GM19455 (cell line): ENCODE results near the gene BRMS1.
"Not testable (repeated sequence)": the region's sequence is repeated elsewhere in the genome, so short reads cannot be mapped to it uniquely, and the experiment has no call there.

Experiments
- ATAC-seq: cut with Tn5 transposase; IDR thresholded peaks from one replicate; pipeline ENCODE4 v1.9.1; 2021; ENCODE audit not compliant: unreplicated experiment

BRMS1 gene

GRCh38 chr11:66363805-66364535, 19.1 kb upstream of the BRMS1 start:
- no peak for ATAC-seq

- ATAC-seq = no peak
Observed at GRCh38 chr11:66363187-66363601, 18.3 kb upstream of the BRMS1 start.

DNA sequence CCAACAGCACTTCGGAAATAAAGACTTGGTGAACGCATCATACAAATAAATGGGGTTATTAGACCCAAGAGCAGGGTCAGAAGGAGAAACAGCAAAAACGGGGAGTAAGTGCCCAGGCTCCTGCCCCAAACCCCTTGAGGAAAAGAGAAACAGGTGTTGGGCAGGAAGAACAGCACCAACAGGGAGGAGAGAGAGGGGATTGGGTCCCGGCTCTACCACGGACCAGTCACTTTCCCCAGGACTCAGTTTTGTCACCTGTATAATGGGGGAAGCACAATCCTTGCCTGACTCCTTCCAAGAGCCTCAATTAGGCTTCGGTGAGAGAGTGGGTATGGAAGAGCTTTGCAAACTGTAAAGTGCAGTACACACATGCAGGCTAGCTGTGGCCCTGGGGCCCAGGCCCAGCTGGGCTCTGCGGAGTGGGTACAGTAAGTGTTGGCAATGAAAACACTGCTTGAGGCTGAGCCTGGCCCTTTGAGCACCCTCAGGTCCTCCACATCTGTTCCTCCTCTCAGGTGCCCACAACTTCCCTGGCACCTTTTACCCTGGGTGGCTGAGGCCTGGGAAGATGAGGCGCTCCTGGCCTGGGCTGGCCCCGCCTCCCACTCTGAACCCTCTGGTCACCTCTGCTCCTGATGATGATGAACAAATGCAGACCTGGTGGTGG, 17.7 kb upstream of the BRMS1 start:
- ATAC-seq = no peak

DNA sequence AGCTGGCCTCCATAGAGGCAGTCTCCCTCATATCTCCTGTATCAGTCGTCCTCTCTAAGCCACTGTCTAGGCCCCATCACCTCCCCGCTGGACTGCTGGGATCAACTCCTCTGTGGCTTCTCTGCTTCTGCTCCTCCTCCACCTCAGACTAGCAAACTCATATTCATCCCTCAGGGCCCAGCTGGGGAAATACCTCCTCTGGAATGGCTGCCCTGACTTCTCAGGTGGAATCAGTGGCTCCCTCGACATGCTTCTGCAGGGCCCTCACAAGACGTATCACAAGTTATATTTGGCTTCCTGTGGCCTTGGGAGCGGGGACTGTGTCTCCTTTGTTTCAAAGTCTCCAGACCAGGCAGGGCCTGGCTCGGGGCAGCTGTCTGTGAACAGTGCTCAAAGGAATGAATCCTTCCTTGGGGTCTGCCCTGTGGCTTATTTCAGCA, 16.6 kb upstream of the BRMS1 start:
- ATAC-seq = no peak

- no peak for ATAC-seq
Observed at GRCh38 chr11:66360406-66361073, 15.6 kb upstream of the BRMS1 start.

GRCh38 chr11:66359662-66360087, 14.8 kb upstream of the BRMS1 start:
- ATAC-seq = no peak

GRCh38 chr11:66350560-66351235, 5.8 kb upstream of the BRMS1 start:
- ATAC-seq = not testable (repeated sequence)

- ATAC-seq = no peak
Observed at GRCh38 chr11:66349084-66349386, 4.1 kb upstream of the BRMS1 start.

DNA sequence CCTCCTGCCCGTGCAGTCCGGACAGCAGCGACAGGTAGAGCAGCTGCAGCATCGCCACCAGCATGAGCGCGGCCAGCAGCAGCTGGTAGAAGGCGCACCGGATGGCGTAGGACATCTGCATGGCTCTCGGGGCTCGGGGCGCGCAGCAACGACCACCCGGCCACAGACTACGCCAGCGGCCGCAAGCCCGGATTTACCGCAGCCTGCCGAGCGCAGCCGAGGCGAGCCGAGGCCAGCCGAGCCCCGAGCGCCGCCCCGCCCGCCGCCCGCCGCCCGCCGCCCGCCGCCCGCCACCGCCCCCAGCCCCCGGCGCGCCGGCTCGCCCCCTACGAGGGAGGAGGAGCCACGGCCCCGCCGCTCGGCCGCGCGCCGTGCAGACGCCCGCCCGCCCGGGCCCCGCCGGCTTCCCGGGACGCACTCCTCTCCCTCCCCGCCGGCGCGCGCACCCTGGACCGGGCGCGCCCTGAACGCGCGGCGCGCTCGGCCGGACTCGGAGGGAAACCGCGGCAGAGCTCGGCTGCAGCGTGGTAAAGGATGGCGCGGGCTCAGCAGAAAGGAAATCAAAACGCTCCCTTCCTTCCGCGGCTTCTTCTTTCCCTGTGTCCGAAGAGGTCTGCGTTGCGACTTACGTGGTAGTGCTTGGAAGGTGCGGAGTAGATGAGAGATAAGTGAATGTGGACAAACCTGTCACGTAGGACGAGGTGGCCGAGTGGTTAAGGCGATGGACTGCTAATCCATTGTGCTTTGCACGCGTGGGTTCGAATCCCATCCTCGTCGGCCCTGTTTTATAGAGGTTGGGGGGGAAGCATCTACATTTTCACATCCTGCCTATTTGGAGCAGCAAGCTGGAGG, 2.7 kb upstream of the BRMS1 start, which contains the start of gene B4GAT1:
B4GAT1 (minus strand) TSS at position 205 of the 852 bp plus-strand sequence; CDS start at position 121, 84 bp downstream.
- ATAC-seq = peak; percentile 43

GRCh38 chr11:66346476-66347424, 1.8 kb upstream of the BRMS1 start:
- no peak for ATAC-seq

- ATAC-seq = peak; percentile 1
Observed at GRCh38 chr11:66345316-66345649, 379 bp upstream of the BRMS1 start.

DNA sequence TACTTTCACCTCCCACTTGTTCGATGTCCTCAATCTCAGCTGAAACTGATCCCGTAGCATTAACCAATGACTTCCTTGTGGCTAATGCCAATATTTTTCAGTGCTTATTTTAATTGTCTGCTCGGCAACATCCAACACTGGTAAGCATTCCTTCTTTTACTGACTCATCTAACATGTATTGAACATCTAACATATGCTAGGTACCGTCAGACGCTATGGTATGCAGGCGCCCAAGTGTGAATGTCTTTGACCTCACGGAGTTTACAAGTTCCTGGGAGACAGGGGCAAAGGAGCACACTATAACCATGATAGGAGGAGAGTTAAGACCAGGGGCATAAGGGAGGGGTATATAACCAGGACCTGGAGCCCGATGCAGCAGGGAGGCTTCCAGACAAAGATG, 1.7 kb downstream of the BRMS1 start:
- no peak for ATAC-seq

DNA sequence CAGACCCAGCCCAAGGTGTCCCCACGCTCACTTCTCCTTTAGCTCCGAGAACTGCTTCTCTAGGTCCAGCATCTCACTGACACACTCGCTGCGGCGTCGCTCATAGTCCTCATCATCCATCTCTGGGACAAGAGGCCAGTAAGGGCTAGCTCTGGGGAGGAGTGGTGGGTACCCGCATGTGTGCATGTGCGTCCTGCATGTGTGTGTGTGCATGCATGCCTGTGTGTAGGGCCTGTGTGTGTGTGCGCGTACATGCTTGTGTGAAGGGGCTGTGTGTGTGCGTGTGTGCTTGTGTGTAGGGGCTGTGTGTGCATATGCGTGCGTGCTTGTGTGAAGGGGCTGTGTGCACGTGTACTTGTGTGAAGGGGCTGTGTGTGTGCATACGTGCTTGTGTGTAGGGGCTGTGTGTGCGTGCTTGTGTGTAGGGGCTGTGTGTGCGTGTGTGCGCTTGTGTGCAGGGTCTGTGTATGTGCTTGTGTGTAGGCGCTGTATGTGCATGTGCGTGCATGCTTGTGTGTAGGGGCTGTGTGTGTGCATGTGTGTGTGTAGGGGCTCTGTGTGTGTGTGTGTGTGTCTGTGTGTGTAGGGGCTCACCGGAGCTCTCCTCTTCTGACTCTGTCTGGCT, 3.3 kb downstream of the BRMS1 start:
- no peak for ATAC-seq

GRCh38 chr11:66340596-66341501, 4.1 kb downstream of the BRMS1 start:
- no peak for ATAC-seq

GRCh38 chr11:66339686-66340483, 5.0 kb downstream of the BRMS1 start:
- no peak for ATAC-seq

- ATAC-seq = no peak
Observed at GRCh38 chr11:66339162-66339675, 5.7 kb downstream of the BRMS1 start.
